WTC11 (cell line): ENCODE results near the gene ASTN2. TPM values are rescaled to one million over a fixed set of nuclear protein-coding genes. Genes with fewer than 3 reads are reported as not detected.

Source experiments
- ATAC-seq: fragments of 200-7000 bp; cut with Tn5 transposase; 2 replicates; pipeline ENCODE4 v1.10.0; 2021; ENCODE audit warnings: mild to moderate bottlenecking, moderate library complexity
- CTCF ChIA-PET: fragments of 300-600 bp; sonication (Branson Sonifier 250); formaldehyde crosslinking; loops from one replicate; lab custom pipeline; 2021; ENCODE audit warnings: antibody characterized with exemption; lab: Charles Lee
- POLR2A ChIA-PET: fragments of 350-600 bp; sonication (Branson Sonifier 250); formaldehyde crosslinking; loops from one replicate; lab custom pipeline; 2021; ENCODE audit warnings: antibody characterized with exemption; lab: Charles Lee
- DNase-seq: peaks from one replicate; pipeline ENCODE4 v3.0.0; 2021; ENCODE audit warnings: low spot score
- H3K27ac Mint-ChIP-seq: 2 replicates; pipeline ENCODE4 v1.8.0; 2021; ENCODE audit warnings: mixed read lengths
- H3K27me3 Mint-ChIP-seq: 2 replicates; pipeline ENCODE4 v1.8.0; 2021; ENCODE audit warnings: low read depth, mild to moderate bottlenecking, moderate library complexity, mixed read lengths
- H3K36me3 Mint-ChIP-seq: 2 replicates; pipeline ENCODE4 v1.8.0; 2021; ENCODE audit warnings: mixed read lengths
- H3K4me1 Mint-ChIP-seq: 2 replicates; pipeline ENCODE4 v1.8.0; 2022; ENCODE audit warnings: mixed read lengths
- H3K4me3 Mint-ChIP-seq: 2 replicates; pipeline ENCODE4 v1.8.0; 2021; ENCODE audit warnings: mild to moderate bottlenecking, moderate library complexity, mixed read lengths
- H3K9me3 Mint-ChIP-seq: 2 replicates; pipeline ENCODE4 v1.8.0; 2021; ENCODE audit warnings: mixed read lengths
- ATF6 ChIP-seq: sonication (generic); formaldehyde crosslinking; IDR thresholded peaks from 2 replicates; pipeline ENCODE4 v1.8.1; 2023; ENCODE audit warnings: mild to moderate bottlenecking, missing genetic modification reagents
- CBFB ChIP-seq: sonication (generic); formaldehyde crosslinking; IDR thresholded peaks from 2 replicates; pipeline ENCODE4 v1.8.1; 2022; ENCODE audit warnings: mild to moderate bottlenecking, low read depth, missing genetic modification reagents
- CDX4 ChIP-seq: fragments of 250-450 bp; sonication (Bioruptor Pico); IDR thresholded peaks from 2 replicates; pipeline ENCODE4 v1.9.0; 2021; ENCODE audit warnings: moderate library complexity, mild to moderate bottlenecking, inconsistent platforms, borderline replicate concordance
- CTCF ChIP-seq: fragments of 200-600 bp; IDR thresholded peaks from 2 replicates; pipeline ENCODE4 v1.8.0; 2022; ENCODE audit warnings: antibody characterized with exemption
- EMX1 ChIP-seq: fragments of 250-450 bp; sonication (Bioruptor Pico); IDR thresholded peaks from 2 replicates; pipeline ENCODE4 v1.8.0; 2021; ENCODE audit warnings: mild to moderate bottlenecking
- ETV6 ChIP-seq: sonication (generic); formaldehyde crosslinking; IDR thresholded peaks from 2 replicates; pipeline ENCODE4 v1.8.1; 2022; ENCODE audit warnings: mild to moderate bottlenecking, missing genetic modification reagents
- FOXK1 ChIP-seq: sonication (generic); formaldehyde crosslinking; IDR thresholded peaks from 2 replicates; pipeline ENCODE4 v1.8.0; 2022; ENCODE audit warnings: mild to moderate bottlenecking, moderate library complexity, missing genetic modification reagents
- FOXP1 ChIP-seq: sonication (generic); formaldehyde crosslinking; IDR thresholded peaks from 2 replicates; pipeline ENCODE4 v1.8.0; 2022; ENCODE audit warnings: missing genetic modification reagents, mild to moderate bottlenecking, moderate library complexity, borderline replicate concordance
- HMGXB4 ChIP-seq: sonication (generic); formaldehyde crosslinking; IDR thresholded peaks from 2 replicates; pipeline ENCODE4 v1.8.1; 2023; ENCODE audit warnings: mild to moderate bottlenecking, moderate library complexity, missing genetic modification reagents
- IRF2 ChIP-seq: sonication (generic); formaldehyde crosslinking; IDR thresholded peaks from 2 replicates; pipeline ENCODE4 v1.8.0; 2022; ENCODE audit warnings: low read depth, missing genetic modification reagents, borderline replicate concordance
- ZNF281 ChIP-seq: sonication (generic); formaldehyde crosslinking; IDR thresholded peaks from 2 replicates; pipeline ENCODE4 v1.8.0; 2023; ENCODE audit warnings: mild to moderate bottlenecking, missing genetic modification reagents
- ZNF317 ChIP-seq: sonication (generic); formaldehyde crosslinking; IDR thresholded peaks from 2 replicates; pipeline ENCODE4 v1.8.1; 2023; ENCODE audit warnings: low read depth, mild to moderate bottlenecking, moderate library complexity, missing genetic modification reagents, borderline replicate concordance
- ZNF416 ChIP-seq: fragments of 250-450 bp; sonication (Bioruptor Pico); IDR thresholded peaks from 2 replicates; pipeline ENCODE4 v1.9.0; 2021; ENCODE audit warnings: mild to moderate bottlenecking, inconsistent platforms
- total RNA-seq: library from RNA; stranded (reverse); gene quantifications from 3 replicates; pipeline ENCODE4 v1.2.3, GENCODE V29; 2021
- TF ChIP-seq, protein P1 (sequence below): sonication (generic); formaldehyde crosslinking; IDR thresholded peaks from 2 replicates; pipeline ENCODE4 v1.8.0; 2022; ENCODE audit warnings: mild to moderate bottlenecking, missing genetic modification reagents
- TF ChIP-seq, protein P2 (sequence below): sonication (generic); formaldehyde crosslinking; conservative IDR thresholded peaks from 2 replicates; pipeline ENCODE4 v1.8.1; 2022; ENCODE audit warnings: mild to moderate bottlenecking, missing genetic modification reagents
- TF ChIP-seq, protein P3 (sequence below): sonication (generic); formaldehyde crosslinking; IDR thresholded peaks from 2 replicates; pipeline ENCODE4 v1.8.1; 2023; ENCODE audit warnings: mild to moderate bottlenecking, missing genetic modification reagents, borderline replicate concordance

The ASTN2 gene
- total RNA-seq, 1 experiment from 2014 or later, result 16.2 TPM

DNA sequence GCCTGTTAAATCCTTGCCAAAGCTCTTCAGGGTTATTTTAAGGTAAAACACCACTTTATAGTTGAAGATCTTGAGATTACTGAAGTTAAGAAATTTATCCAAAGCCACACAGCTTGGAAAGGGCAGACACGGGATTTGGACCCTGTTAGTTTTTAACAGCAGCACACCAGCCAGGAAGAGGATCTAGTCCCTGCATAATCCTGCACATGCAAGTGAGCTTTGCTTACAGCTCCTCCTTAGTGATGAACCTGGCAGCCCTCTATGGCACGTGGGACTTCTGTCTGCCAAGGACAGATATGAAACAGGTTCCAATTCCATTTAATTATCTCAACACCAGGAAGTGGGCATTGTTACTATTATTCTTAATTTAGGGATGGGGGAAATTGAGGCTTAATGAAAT lies 619.0 kb downstream of the ASTN2 start:
- no peak overlapping the region for H3K4me3 Mint-ChIP-seq
- H3K27ac Mint-ChIP-seq, result no peak overlapping the region
- TF ChIP-seq, protein P1, sequence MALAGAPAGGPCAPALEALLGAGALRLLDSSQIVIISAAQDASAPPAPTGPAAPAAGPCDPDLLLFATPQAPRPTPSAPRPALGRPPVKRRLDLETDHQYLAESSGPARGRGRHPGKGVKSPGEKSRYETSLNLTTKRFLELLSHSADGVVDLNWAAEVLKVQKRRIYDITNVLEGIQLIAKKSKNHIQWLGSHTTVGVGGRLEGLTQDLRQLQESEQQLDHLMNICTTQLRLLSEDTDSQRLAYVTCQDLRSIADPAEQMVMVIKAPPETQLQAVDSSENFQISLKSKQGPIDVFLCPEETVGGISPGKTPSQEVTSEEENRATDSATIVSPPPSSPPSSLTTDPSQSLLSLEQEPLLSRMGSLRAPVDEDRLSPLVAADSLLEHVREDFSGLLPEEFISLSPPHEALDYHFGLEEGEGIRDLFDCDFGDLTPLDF (CRISPR knock-in tag), result no peak
- TF ChIP-seq FOXK1 (CRISPR knock-in tag), result no peak
- TF ChIP-seq, protein P2, sequence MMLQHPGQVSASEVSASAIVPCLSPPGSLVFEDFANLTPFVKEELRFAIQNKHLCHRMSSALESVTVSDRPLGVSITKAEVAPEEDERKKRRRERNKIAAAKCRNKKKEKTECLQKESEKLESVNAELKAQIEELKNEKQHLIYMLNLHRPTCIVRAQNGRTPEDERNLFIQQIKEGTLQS (CRISPR knock-in tag), result no peak
- TF ChIP-seq, protein P3, sequence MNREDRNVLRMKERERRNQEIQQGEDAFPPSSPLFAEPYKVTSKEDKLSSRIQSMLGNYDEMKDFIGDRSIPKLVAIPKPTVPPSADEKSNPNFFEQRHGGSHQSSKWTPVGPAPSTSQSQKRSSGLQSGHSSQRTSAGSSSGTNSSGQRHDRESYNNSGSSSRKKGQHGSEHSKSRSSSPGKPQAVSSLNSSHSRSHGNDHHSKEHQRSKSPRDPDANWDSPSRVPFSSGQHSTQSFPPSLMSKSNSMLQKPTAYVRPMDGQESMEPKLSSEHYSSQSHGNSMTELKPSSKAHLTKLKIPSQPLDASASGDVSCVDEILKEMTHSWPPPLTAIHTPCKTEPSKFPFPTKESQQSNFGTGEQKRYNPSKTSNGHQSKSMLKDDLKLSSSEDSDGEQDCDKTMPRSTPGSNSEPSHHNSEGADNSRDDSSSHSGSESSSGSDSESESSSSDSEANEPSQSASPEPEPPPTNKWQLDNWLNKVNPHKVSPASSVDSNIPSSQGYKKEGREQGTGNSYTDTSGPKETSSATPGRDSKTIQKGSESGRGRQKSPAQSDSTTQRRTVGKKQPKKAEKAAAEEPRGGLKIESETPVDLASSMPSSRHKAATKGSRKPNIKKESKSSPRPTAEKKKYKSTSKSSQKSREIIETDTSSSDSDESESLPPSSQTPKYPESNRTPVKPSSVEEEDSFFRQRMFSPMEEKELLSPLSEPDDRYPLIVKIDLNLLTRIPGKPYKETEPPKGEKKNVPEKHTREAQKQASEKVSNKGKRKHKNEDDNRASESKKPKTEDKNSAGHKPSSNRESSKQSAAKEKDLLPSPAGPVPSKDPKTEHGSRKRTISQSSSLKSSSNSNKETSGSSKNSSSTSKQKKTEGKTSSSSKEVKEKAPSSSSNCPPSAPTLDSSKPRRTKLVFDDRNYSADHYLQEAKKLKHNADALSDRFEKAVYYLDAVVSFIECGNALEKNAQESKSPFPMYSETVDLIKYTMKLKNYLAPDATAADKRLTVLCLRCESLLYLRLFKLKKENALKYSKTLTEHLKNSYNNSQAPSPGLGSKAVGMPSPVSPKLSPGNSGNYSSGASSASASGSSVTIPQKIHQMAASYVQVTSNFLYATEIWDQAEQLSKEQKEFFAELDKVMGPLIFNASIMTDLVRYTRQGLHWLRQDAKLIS (CRISPR knock-in tag), result no peak
- no peak for TF ChIP-seq ZNF281
- TF ChIP-seq ETV6, result no peak
- TF ChIP-seq EMX1 (CRISPR knock-in tag), result no peak
- TF ChIP-seq IRF2 (CRISPR knock-in tag), result no peak
- no peak for TF ChIP-seq HMGXB4 (CRISPR knock-in tag)
- no peaks in the 10 kb centered on the region for H3K36me3 Mint-ChIP-seq
- CTCF ChIA-PET, result interaction anchor here (1.6 to 1.8 kb wide), 2 partner anchors 59 to 65 kb away, joined by 7 to 12 read pairs; no protein-coding TSS in a partner anchor
- H3K9me3 Mint-ChIP-seq, result no peaks in the 10 kb centered on the region
- DNase-seq (no peak), ATAC-seq (no peak; the same call in 1 of the 2 replicates)
- H3K4me1 Mint-ChIP-seq, result peaks cover 29% of the 10 kb centered on the region
- POLR2A ChIA-PET, result no interaction called here
- no peaks in the 10 kb centered on the region for H3K27me3 Mint-ChIP-seq

DNA sequence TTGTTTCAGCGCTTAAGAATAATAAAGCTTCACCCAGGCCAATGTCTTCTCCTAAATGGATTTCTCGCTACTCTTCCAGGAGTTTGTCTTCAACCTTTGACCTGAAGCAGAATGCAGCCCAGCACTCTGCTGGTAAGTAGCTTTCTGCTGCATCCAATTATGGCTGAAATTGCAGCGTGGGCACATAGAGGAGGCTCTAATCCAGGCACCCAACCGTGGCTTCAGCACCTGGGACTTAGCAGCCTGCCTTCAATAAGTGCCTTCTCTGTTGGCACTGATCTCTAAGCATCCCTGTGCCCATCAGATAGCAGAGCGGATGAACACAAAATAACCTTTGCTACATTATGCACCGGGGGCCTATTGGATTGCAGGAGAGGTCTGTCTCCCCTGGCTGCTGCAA lies 622.6 kb downstream of the ASTN2 start:
- Mint-ChIP-seq H3K27me3 (no peaks in the 10 kb centered on the region), H3K4me3 (no peak overlapping the region), H3K36me3 (no peaks in the 10 kb centered on the region), H3K4me1 (peaks cover 33% of the 10 kb centered on the region), H3K27ac (no peak overlapping the region; the same call in 1 of the 2 replicates), H3K9me3 (no peaks in the 10 kb centered on the region)
- DNase-seq, result no peak
- no peak for ATAC-seq
- POLR2A ChIA-PET, result no interaction called here
- CTCF ChIA-PET, result no interaction called here
- no peak for TF ChIP-seq HMGXB4 (CRISPR knock-in tag)
- TF ChIP-seq FOXP1 (CRISPR knock-in tag), result no peak
- no peak for TF ChIP-seq CBFB (CRISPR knock-in tag)
- no peak for TF ChIP-seq CTCF
- TF ChIP-seq CDX4 (CRISPR knock-in tag), result no peak
- no peak for TF ChIP-seq ZNF416
- no peak for TF ChIP-seq ZNF317 (CRISPR knock-in tag)
- no peak for TF ChIP-seq ATF6 (CRISPR knock-in tag)
